ENCODE measurements around the gene COL4A3.

- TF ChIP-seq CTCF (IDR thresholded peaks at IDR 0.05) (no peak), POLR2AphosphoS5 (IDR thresholded peaks at IDR 0.05) (no peak), POLR2A (IDR thresholded peaks at IDR 0.05) (no peak)
Observed at GRCh38 chr2:227154986-227155774, 9.2 kb upstream of the COL4A3 start.
